GM18511 (cell line): ENCODE data around the gene C6orf163.

Experiments used
- ATAC-seq: cut with Tn5 transposase; IDR thresholded peaks from one replicate; pipeline ENCODE4 v1.9.1; 2021; ENCODE audit warnings: mild to moderate bottlenecking, moderate library complexity; ENCODE audit not compliant: unreplicated experiment

C6orf163 gene

GRCh38 chr6:87407901-87408720, 63.5 kb downstream of the C6orf163 start, which contains the start of gene CFAP206:
CFAP206 (plus strand) TSS chr6:87407972; CDS start chr6:87409840, 1,868 bp downstream.
- peak; percentile 88 for ATAC-seq

GRCh38 chr6:87408721-87409155, 64.1 kb downstream of the C6orf163 start:
- ATAC-seq = peak; percentile 22
